SK-N-SH (cell line): ENCODE data around the gene SYNE3. TPM values are rescaled to one million over a fixed set of nuclear protein-coding genes. Genes with fewer than 3 reads are reported as not detected.

Experiments used
- CTCF ChIA-PET: fragments of 300-600, 350-600 bp; formaldehyde crosslinking; extraction: SDS; loops from one replicate; lab custom pipeline; 2021; lab: Yijun Ruan, JAX
- POLR2A ChIA-PET: fragments of 350-600 bp; sonication (Branson Sonifier 250); formaldehyde crosslinking; extraction: SDS; loops from one replicate; lab custom pipeline; 2020; ENCODE audit warnings: antibody characterized with exemption, inconsistent platforms; lab: Yijun Ruan, JAX
- DNase-seq: peaks from one replicate; pipeline ENCODE4 v3.0.0; 2012
- H2AFZ ChIP-seq: fragments of 200-600 bp; sonication (generic); 2 replicates; pipeline ENCODE4 v1.8.1; 2016; ENCODE audit warnings: antibody characterized with exemption, mild to moderate bottlenecking, low read depth
- H3F3A ChIP-seq: fragments of 200-600 bp; sonication (generic); replicated peaks from 2 replicates; pipeline ENCODE3; 2016; ENCODE audit warnings: antibody characterized with exemption, mild to moderate bottlenecking; ENCODE audit not compliant: insufficient read depth
- H3K27ac ChIP-seq, 2 experiments: fragments of 200-500 bp in 1 of 2; fragments of 200-600 bp in 1 of 2; sonication (Bioruptor generic) in 1 of 2; sonication (generic), shearing (Covaris generic) in 1 of 2; 2 replicates each; pipeline versions ENCODE4 v1.5.1 to v1.6.1; 2014 to 2016; ENCODE audit warnings: low read depth in 2 of 2, inconsistent platforms in 1 of 2, low read length in 1 of 2, mild to moderate bottlenecking in 1 of 2, mixed read lengths in 1 of 2
- H3K27me3 ChIP-seq: fragments of 200-600 bp; sonication (generic), shearing (Covaris generic); 2 replicates; pipeline ENCODE4 v1.6.1; 2016; ENCODE audit warnings: mixed run types; ENCODE audit not compliant: insufficient read depth
- H3K36me3 ChIP-seq, 2 experiments: fragments of 200-500 bp in 1 of 2; fragments of 200-600 bp in 1 of 2; sonication (Bioruptor generic) in 1 of 2; sonication (generic) in 1 of 2; replicated peaks in 1 of 2; 2 replicates each; pipeline versions ENCODE3 to v1.5.1; 2014 to 2016; ENCODE audit warnings: low read length in 1 of 2, mild to moderate bottlenecking in 1 of 2; ENCODE audit not compliant: insufficient read depth in 2 of 2, control insufficient read depth in 1 of 2
- H3K4me1 ChIP-seq, 2 experiments: fragments of 200-500 bp in 1 of 2; fragments of 200-600 bp in 1 of 2; sonication (Bioruptor generic) in 1 of 2; sonication (generic), shearing (Covaris generic) in 1 of 2; 2 replicates each; pipeline versions ENCODE4 v1.5.1 to v1.6.1; 2014 to 2016; ENCODE audit warnings: low read depth in 1 of 2, low read length in 1 of 2, mixed run types in 1 of 2; ENCODE audit not compliant: insufficient read depth in 2 of 2, control insufficient read depth in 1 of 2
- H3K4me2 ChIP-seq: fragments of 200-600 bp; sonication (generic), shearing (Covaris generic); 2 replicates; pipeline ENCODE4 v1.6.1; 2017; ENCODE audit warnings: mixed run types
- H3K4me3 ChIP-seq, 2 experiments: fragments of 200-500 bp in 1 of 2; fragments of 200-600 bp in 1 of 2; sonication (Bioruptor generic) in 1 of 2; sonication (generic), shearing (Covaris generic) in 1 of 2; 2 replicates each; pipeline versions ENCODE4 v1.5.1 to v1.8.1; 2014 to 2016; ENCODE audit warnings: low read depth in 2 of 2, inconsistent platforms in 1 of 2, low read length in 1 of 2, mild to moderate bottlenecking in 1 of 2, mixed read lengths in 1 of 2, moderate library complexity in 1 of 2
- H3K79me2 ChIP-seq: fragments of 200-600 bp; sonication (generic); 2 replicates; pipeline ENCODE4 v1.8.1; 2017; ENCODE audit warnings: mild to moderate bottlenecking; ENCODE audit not compliant: insufficient read depth
- H3K9ac ChIP-seq: fragments of 200-600 bp; sonication (generic); 2 replicates; pipeline ENCODE4 v1.6.1; 2017; ENCODE audit warnings: mixed run types
- H3K9me2 ChIP-seq: fragments of 200-600 bp; sonication (generic); 2 replicates; pipeline ENCODE4 v1.6.1; 2017; ENCODE audit warnings: mixed run types
- H3K9me3 ChIP-seq: fragments of 200-600 bp; sonication (generic); 2 replicates; pipeline ENCODE4 v1.6.1; 2017; ENCODE audit warnings: mixed run types, mild to moderate bottlenecking, moderate library complexity
- H4K20me1 ChIP-seq: fragments of 200-600 bp; sonication (generic); 2 replicates; pipeline ENCODE4 v1.6.1; 2017; ENCODE audit warnings: mild to moderate bottlenecking, mixed run types; ENCODE audit not compliant: insufficient read depth
- CTCF ChIP-seq: fragments of 200-600 bp; sonication (generic); IDR thresholded peaks from 2 replicates; pipeline ENCODE4 v1.6.1; 2017; ENCODE audit warnings: antibody characterized with exemption, mild to moderate bottlenecking, moderate library complexity
- MEF2A ChIP-seq: IDR thresholded peaks from 2 replicates; pipeline ENCODE4 v1.4.0; 2012; ENCODE audit warnings: low read depth, borderline replicate concordance
- NFIC ChIP-seq: IDR thresholded peaks from 2 replicates; pipeline ENCODE4 v1.4.0; 2012; ENCODE audit warnings: borderline replicate concordance
- PBX3 ChIP-seq: IDR thresholded peaks from 2 replicates; pipeline ENCODE4; 2012
- POLR2AphosphoS5 ChIP-seq: IDR thresholded peaks from 2 replicates; pipeline ENCODE4 v1.6.1; 2012; ENCODE audit warnings: low read depth, low read length
- RAD21 ChIP-seq: IDR thresholded peaks from 2 replicates; pipeline ENCODE4 v1.6.1; 2012; ENCODE audit warnings: mild to moderate bottlenecking, low read length
- RCOR1 ChIP-seq: fragments of 150-350 bp; IDR thresholded peaks from 2 replicates; pipeline ENCODE4 v1.6.1; 2017; ENCODE audit warnings: antibody characterized with exemption, low read length
- RFX5 ChIP-seq: IDR thresholded peaks from 2 replicates; pipeline ENCODE4 v1.6.1; 2012; ENCODE audit warnings: mild to moderate bottlenecking, improper control_type of control experiment, low read length
- SMC3 ChIP-seq: IDR thresholded peaks from 2 replicates; pipeline ENCODE4 v1.6.1; 2012; ENCODE audit warnings: low read depth, low read length, improper control_type of control experiment
- TCF12 ChIP-seq: IDR thresholded peaks from 2 replicates; pipeline ENCODE4 v1.4.0; 2012
- YY1 ChIP-seq: IDR thresholded peaks from 2 replicates; pipeline ENCODE4 v1.4.0; 2012; ENCODE audit warnings: low read depth, mild to moderate bottlenecking
- ZBTB33 ChIP-seq: IDR thresholded peaks from 2 replicates; pipeline ENCODE4 v1.4.0; 2012; ENCODE audit warnings: low read depth, borderline replicate concordance
- WGBS: methylation state at CpG from one replicate; pipeline ENCODE4 v1.1.6; 2017; ENCODE audit warnings: low lambda C conversion rate; 5-methylcytosine and 5-hydroxymethylcytosine counted together
- polyA plus RNA-seq, 3 experiments: library from polyadenylated mRNA; depleted of rRNA; stranded (reverse); fragments of >200 nt; gene quantifications; 2 replicates each; pipeline ENCODE4 v1.2.3, GENCODE V29; 2012

SYNE3 gene
- polyA plus RNA-seq, 1 of the 3 experiments (the other 2 are of a cell fraction), result 2.0 TPM

GRCh38 chr14:95523051-95523814 is 6.8 kb upstream of the SYNE3 start:
- Histone ChIP-seq H3K4me2 (peak overlapping the region; percentile 38; the same call in 1 of the 2 replicates), H3K4me1 (peaks cover 22 to 47% of the 10 kb centered on the region in 2 experiments), H3K9ac (peak overlapping the region; percentile 14; the same call in 1 of the 2 replicates)

More at GRCh38 chr14:95523051-95523814, 6.8 kb upstream of the SYNE3 start:
- H3K9me3 ChIP-seq, result no peaks in the 10 kb centered on the region
- H2AFZ ChIP-seq, result peak overlapping the region; percentile 51; the same call in 1 of the 2 replicates
- H4K20me1 ChIP-seq, result no peaks in the 10 kb centered on the region
- no peaks in the 10 kb centered on the region for H3K27me3 ChIP-seq
- no peaks in the 10 kb centered on the region for H3K9me2 ChIP-seq
- H3K4me3 ChIP-seq, result no peak overlapping the region
- WGBS, result 90% methylated on average over 12 of the region's 12 CpGs
- peaks cover 5% of the 10 kb centered on the region for H3K79me2 ChIP-seq
- peak overlapping the region in 1 of 2 experiments; percentile 49; a peak in 2 of 4 replicates for H3K27ac ChIP-seq
- DNase-seq, result no peak
- TF ChIP-seq YY1 (no peak), RFX5 (no peak), RCOR1 (no peak), PBX3 (no peak), TCF12 (no peak), MEF2A (no peak), CTCF (no peak), ZBTB33 (no peak), NFIC (no peak), RAD21 (no peak), SMC3 (no peak), POLR2AphosphoS5 (no peak)
- no peaks in the 10 kb centered on the region for H3K36me3 ChIP-seq
- CTCF ChIA-PET, result interaction anchor here (1.0 to 15.5 kb wide), 2 partner anchors 79 to 252 kb away, joined by 3 to 254 read pairs; no protein-coding TSS in a partner anchor
- POLR2A ChIA-PET, result interaction anchor here (1.2 kb wide), 1 partner anchor 10 kb away, joined by 5 read pairs; no protein-coding TSS in a partner anchor
- H3F3A ChIP-seq, result peaks cover 29% of the 10 kb centered on the region
